ENCODE measurements around the gene SARDH.

SARDH gene

GRCh38 chr9:133732639-133733408 is 5.3 kb downstream of the SARDH start:
- no peak for DNase-seq

- DNase-seq: no peak
Observed at GRCh38 chr9:133731876-133732638, 6.1 kb downstream of the SARDH start.

- no peak for DNase-seq
Observed at GRCh38 chr9:133730994-133731715, 7.0 kb downstream of the SARDH start.

GRCh38 chr9:133729617-133730281 is 8.4 kb downstream of the SARDH start:
- no peak for DNase-seq

- no peak for DNase-seq
Observed at GRCh38 chr9:133728856-133729616, 9.1 kb downstream of the SARDH start.

- no peak for DNase-seq
Observed at GRCh38 chr9:133727876-133728441, 10.2 kb downstream of the SARDH start.

GRCh38 chr9:133727277-133727875 is 10.8 kb downstream of the SARDH start:
- no peak for DNase-seq

- peak; percentile 14 for DNase-seq
Observed at GRCh38 chr9:133726401-133727276, 11.5 kb downstream of the SARDH start.

GRCh38 chr9:133725886-133726285 is 12.3 kb downstream of the SARDH start:
- no peak for DNase-seq

- DNase-seq: no peak
Observed at GRCh38 chr9:133718563-133719315, 19.4 kb downstream of the SARDH start.

GRCh38 chr9:133717113-133718031 is 20.8 kb downstream of the SARDH start:
- DNase-seq: no peak

- DNase-seq: no peak
Observed at GRCh38 chr9:133716564-133717112, 21.5 kb downstream of the SARDH start.

- no peak for DNase-seq
Observed at GRCh38 chr9:133715866-133716563, 22.1 kb downstream of the SARDH start.

- DNase-seq: no peak
Observed at GRCh38 chr9:133715295-133715865, 22.8 kb downstream of the SARDH start.

- DNase-seq: no peak
Observed at GRCh38 chr9:133714606-133715294, 23.4 kb downstream of the SARDH start.

GRCh38 chr9:133713960-133714495 is 24.1 kb downstream of the SARDH start:
- no peak for DNase-seq

Data from amniotic stem cell (primary cell).